GM23338 (cell line): ENCODE measurements around the gene CCDC169.

Source experiments
- CREB1 ChIP-seq: fragments of 250-450 bp; sonication (Bioruptor Pico); IDR thresholded peaks from 2 replicates; pipeline ENCODE4 v1.5.0; 2020; ENCODE audit warnings: low read depth, mild to moderate bottlenecking, moderate library complexity
- EZH2phosphoT487 ChIP-seq: fragments of 200-600 bp; sonication (generic); IDR thresholded peaks from one replicate; pipeline ENCODE4 v1.8.1; 2018; ENCODE audit warnings: antibody characterized with exemption; ENCODE audit not compliant: unreplicated experiment
- POLR2AphosphoS5 ChIP-seq: IDR thresholded peaks from 2 replicates; pipeline ENCODE4 v1.6.1; 2016; ENCODE audit warnings: antibody characterized with exemption, low read depth
- TF ChIP-seq, protein P1 (sequence below), 2 experiments: fragments of 200-600 bp in 1 of 2; sonication (generic) in 1 of 2; conservative IDR thresholded peaks; 2 replicates each; pipeline versions ENCODE4 v1.5.1 to v1.6.1; 2016 to 2017; ENCODE audit warnings: antibody characterized with exemption in 2 of 2, low read depth in 2 of 2, mild to moderate bottlenecking in 2 of 2, moderate library complexity in 1 of 2
- TF ChIP-seq, protein P2 (sequence below): IDR thresholded peaks from one replicate; pipeline ENCODE4 v1.6.1; 2018; ENCODE audit warnings: antibody characterized with exemption; ENCODE audit not compliant: unreplicated experiment

DNA sequence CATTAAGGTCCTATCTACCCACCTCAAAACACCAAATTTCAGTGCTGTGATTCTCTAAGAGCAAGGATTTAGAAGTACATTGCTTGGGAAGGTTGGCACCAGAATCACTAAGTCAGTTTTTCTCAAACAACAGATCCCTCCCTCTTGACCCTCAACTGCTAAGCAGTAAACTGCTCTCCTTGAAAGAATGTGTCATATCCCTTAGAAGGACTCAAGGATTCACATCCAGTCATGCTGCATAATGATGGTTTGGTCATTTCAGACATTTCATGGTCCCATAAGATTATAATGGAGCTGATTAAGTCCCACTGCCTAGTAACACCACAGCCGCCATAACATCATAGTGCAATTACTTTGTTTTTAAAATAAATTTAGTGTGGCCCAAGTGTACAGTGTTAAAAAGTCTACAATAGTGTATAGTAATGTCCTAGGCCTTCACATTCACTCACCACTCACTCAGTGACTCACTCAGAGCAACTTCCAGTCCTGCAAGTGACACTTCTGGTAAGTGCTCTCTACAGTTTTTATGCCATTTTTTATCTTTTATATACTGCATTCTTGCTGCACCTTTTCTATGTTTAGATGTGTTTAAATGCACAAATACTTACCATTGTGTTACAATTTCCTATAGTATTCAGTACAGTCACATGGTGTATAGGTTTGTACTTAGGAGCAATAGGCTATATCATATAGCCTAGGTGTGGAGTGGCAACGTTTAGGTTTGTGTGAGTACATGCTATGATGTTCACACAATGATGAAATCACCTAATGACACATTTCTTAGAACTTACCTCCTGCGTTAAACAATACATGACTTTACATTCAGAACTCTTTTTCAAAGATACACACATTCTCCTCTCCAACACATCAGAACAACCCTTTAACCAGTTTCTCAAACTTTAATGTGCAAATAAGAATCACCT is 15.7 kb upstream of the CCDC169 start:
- TF ChIP-seq POLR2AphosphoS5, result no peak
- TF ChIP-seq, protein P1, sequence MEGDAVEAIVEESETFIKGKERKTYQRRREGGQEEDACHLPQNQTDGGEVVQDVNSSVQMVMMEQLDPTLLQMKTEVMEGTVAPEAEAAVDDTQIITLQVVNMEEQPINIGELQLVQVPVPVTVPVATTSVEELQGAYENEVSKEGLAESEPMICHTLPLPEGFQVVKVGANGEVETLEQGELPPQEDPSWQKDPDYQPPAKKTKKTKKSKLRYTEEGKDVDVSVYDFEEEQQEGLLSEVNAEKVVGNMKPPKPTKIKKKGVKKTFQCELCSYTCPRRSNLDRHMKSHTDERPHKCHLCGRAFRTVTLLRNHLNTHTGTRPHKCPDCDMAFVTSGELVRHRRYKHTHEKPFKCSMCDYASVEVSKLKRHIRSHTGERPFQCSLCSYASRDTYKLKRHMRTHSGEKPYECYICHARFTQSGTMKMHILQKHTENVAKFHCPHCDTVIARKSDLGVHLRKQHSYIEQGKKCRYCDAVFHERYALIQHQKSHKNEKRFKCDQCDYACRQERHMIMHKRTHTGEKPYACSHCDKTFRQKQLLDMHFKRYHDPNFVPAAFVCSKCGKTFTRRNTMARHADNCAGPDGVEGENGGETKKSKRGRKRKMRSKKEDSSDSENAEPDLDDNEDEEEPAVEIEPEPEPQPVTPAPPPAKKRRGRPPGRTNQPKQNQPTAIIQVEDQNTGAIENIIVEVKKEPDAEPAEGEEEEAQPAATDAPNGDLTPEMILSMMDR (conservative IDR thresholded peaks at IDR 0.05; ENCODE audit: low read depth in 2 of 2), result no peak
- no peak for TF ChIP-seq EZH2phosphoT487
- TF ChIP-seq, protein P2, sequence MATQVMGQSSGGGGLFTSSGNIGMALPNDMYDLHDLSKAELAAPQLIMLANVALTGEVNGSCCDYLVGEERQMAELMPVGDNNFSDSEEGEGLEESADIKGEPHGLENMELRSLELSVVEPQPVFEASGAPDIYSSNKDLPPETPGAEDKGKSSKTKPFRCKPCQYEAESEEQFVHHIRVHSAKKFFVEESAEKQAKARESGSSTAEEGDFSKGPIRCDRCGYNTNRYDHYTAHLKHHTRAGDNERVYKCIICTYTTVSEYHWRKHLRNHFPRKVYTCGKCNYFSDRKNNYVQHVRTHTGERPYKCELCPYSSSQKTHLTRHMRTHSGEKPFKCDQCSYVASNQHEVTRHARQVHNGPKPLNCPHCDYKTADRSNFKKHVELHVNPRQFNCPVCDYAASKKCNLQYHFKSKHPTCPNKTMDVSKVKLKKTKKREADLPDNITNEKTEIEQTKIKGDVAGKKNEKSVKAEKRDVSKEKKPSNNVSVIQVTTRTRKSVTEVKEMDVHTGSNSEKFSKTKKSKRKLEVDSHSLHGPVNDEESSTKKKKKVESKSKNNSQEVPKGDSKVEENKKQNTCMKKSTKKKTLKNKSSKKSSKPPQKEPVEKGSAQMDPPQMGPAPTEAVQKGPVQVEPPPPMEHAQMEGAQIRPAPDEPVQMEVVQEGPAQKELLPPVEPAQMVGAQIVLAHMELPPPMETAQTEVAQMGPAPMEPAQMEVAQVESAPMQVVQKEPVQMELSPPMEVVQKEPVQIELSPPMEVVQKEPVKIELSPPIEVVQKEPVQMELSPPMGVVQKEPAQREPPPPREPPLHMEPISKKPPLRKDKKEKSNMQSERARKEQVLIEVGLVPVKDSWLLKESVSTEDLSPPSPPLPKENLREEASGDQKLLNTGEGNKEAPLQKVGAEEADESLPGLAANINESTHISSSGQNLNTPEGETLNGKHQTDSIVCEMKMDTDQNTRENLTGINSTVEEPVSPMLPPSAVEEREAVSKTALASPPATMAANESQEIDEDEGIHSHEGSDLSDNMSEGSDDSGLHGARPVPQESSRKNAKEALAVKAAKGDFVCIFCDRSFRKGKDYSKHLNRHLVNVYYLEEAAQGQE, result no peak
- TF ChIP-seq CREB1 (CRISPR knock-in tag), result no peak
